Endodermal cell (in vitro differentiated cells): ENCODE results near the gene SLC28A1. TPM values are rescaled to one million over a fixed set of nuclear protein-coding genes. Genes with fewer than 3 reads are reported as not detected.

Source experiments
- DNase-seq: peaks from one replicate; pipeline ENCODE4 v3.0.0-alpha.2; 2017
- H3K27ac ChIP-seq: 2 replicates; pipeline ENCODE4 v1.5.1; 2013; ENCODE audit warnings: mild to moderate bottlenecking, low read depth, low read length, moderate library complexity
- H3K27me3 ChIP-seq: 2 replicates; pipeline ENCODE4 v1.6.1; 2013; ENCODE audit warnings: mild to moderate bottlenecking, low read length, moderate library complexity; ENCODE audit not compliant: insufficient read depth, control insufficient read depth, poor library complexity, severe bottlenecking
- H3K36me3 ChIP-seq: 2 replicates; pipeline ENCODE4 v1.7.0; 2013; ENCODE audit warnings: mild to moderate bottlenecking, low read length, moderate library complexity; ENCODE audit not compliant: control insufficient read depth, insufficient read depth
- H3K4me1 ChIP-seq: one replicate; pipeline ENCODE4 v1.7.0; 2013; ENCODE audit warnings: low read length; ENCODE audit not compliant: control insufficient read depth, insufficient read depth
- H3K4me3 ChIP-seq: 2 replicates; pipeline ENCODE4 v1.5.1; 2013; ENCODE audit warnings: mild to moderate bottlenecking, low read length, moderate library complexity
- H3K9ac ChIP-seq: 2 replicates; pipeline ENCODE4 v1.6.1; 2013; ENCODE audit warnings: mild to moderate bottlenecking, low read length, moderate library complexity; ENCODE audit not compliant: poor library complexity, severe bottlenecking; ENCODE audit errors: extremely low read depth
- H3K9me3 ChIP-seq: 2 replicates; pipeline ENCODE4 v1.6.1; 2013; ENCODE audit warnings: mild to moderate bottlenecking, low read length, moderate library complexity; ENCODE audit not compliant: control insufficient read depth
- H3K27ac Mint-ChIP-seq: 2 replicates; pipeline ENCODE4 v1.8.0; 2020; ENCODE audit warnings: mixed read lengths
- H3K27me3 Mint-ChIP-seq: 2 replicates; pipeline ENCODE4 v1.8.0; 2021; ENCODE audit warnings: mild to moderate bottlenecking, mixed read lengths; ENCODE audit not compliant: insufficient read depth
- H3K36me3 Mint-ChIP-seq: 2 replicates; pipeline ENCODE4 v1.8.0; 2020; ENCODE audit warnings: low read depth, mixed read lengths
- H3K4me1 Mint-ChIP-seq: 2 replicates; pipeline ENCODE4 v1.8.0; 2020; ENCODE audit warnings: mixed read lengths
- H3K4me3 Mint-ChIP-seq: 2 replicates; pipeline ENCODE4 v1.8.0; 2020; ENCODE audit warnings: mild to moderate bottlenecking, moderate library complexity, mixed read lengths
- H3K9me3 Mint-ChIP-seq: 2 replicates; pipeline ENCODE4 v1.8.0; 2020; ENCODE audit warnings: mild to moderate bottlenecking, mixed read lengths
- CTCF ChIP-seq: fragments of 200-600 bp; sonication (generic); conservative IDR thresholded peaks from 2 replicates; pipeline ENCODE4 v1.5.0; 2021; ENCODE audit warnings: antibody characterized with exemption, mild to moderate bottlenecking
- WGBS, 2 experiments: methylation state at CpG; one replicate each; pipeline versions ENCODE4 v1.1.5 to v1.1.7; 2013; ENCODE audit warnings: missing lambda C conversion rate in 2 of 2, mixed read lengths in 1 of 2; ENCODE audit not compliant: insufficient coverage in 1 of 2, insufficient read length in 1 of 2; 5-methylcytosine and 5-hydroxymethylcytosine counted together
- total RNA-seq, 2 donors: library from RNA; stranded (reverse); fragmentation: NEBNext Ultra II Directional in 1 of 2; extraction: Animal tissue kit (Norgen Biotek cat#: 25700) in 1 of 2; gene quantifications; 2 replicates in 1 of 2; 3 replicates in 1 of 2; pipeline ENCODE4 v1.2.1, GENCODE V29; 2021

SLC28A1 gene
- total RNA-seq, 2 donors from 2014 or later: not detected

GRCh38 chr15:84992157-84992944 is 107.9 kb downstream of the SLC28A1 start:
- no peak for DNase-seq
- Histone ChIP-seq H3K27ac (no peak overlapping the region), H3K9me3 (no peaks in the 10 kb centered on the region), H3K27me3 (no peaks in the 10 kb centered on the region), H3K9ac (no peak overlapping the region), H3K36me3 (no peaks in the 10 kb centered on the region), H3K4me1 (no peaks in the 10 kb centered on the region), H3K4me3 (no peak overlapping the region)
- Mint-ChIP-seq H3K4me3 (no peak overlapping the region), H3K36me3 (no peaks in the 10 kb centered on the region), H3K9me3 (no peaks in the 10 kb centered on the region), H3K27ac (no peak overlapping the region), H3K4me1 (peaks cover 13% of the 10 kb centered on the region), H3K27me3 (peaks cover 13% of the 10 kb centered on the region)
- whole genome bisulfite sequencing, 2 experiments: 94 to 97% methylated on average over 3 to 4 of the region's 4 CpGs
- TF ChIP-seq CTCF: no peak

Other genes with a start within 250 kb of the SLC28A1 start
- 10 to 100 TPM; 44.1 to 46.8 TPM for gene WDR73, start 230.4 kb upstream of the SLC28A1 start, total RNA-seq
- 1 to 10 TPM; 5.3 to 7.3 TPM for gene NMB, start 226.5 kb upstream of the SLC28A1 start, total RNA-seq
- gene SEC11A, start 168.5 kb upstream of the SLC28A1 start, total RNA-seq: 100 to 1,000 TPM; 192 to 197 TPM
- gene ZNF592, start 136.1 kb upstream of the SLC28A1 start, total RNA-seq: 10 to 100 TPM; 33.3 to 35.2 TPM
- gene ALPK3, start 67.3 kb upstream of the SLC28A1 start, total RNA-seq: 10 to 100 TPM; 57.8 to 94.1 TPM
- 10 to 100 TPM; 14.8 to 15.2 TPM for gene PDE8A, start 97.2 kb downstream of the SLC28A1 start, total RNA-seq